Measurements from ENCODE around the gene SRC.

Gene SRC

GRCh38 chr20:37301120-37301519 lies 44.8 kb upstream of the SRC start:
- H3K27me3 ChIP-seq (replicated peaks): no peaks in the 10 kb centered on the region
- no peak overlapping the region for H3K27ac ChIP-seq
- TF ChIP-seq, protein P1, sequence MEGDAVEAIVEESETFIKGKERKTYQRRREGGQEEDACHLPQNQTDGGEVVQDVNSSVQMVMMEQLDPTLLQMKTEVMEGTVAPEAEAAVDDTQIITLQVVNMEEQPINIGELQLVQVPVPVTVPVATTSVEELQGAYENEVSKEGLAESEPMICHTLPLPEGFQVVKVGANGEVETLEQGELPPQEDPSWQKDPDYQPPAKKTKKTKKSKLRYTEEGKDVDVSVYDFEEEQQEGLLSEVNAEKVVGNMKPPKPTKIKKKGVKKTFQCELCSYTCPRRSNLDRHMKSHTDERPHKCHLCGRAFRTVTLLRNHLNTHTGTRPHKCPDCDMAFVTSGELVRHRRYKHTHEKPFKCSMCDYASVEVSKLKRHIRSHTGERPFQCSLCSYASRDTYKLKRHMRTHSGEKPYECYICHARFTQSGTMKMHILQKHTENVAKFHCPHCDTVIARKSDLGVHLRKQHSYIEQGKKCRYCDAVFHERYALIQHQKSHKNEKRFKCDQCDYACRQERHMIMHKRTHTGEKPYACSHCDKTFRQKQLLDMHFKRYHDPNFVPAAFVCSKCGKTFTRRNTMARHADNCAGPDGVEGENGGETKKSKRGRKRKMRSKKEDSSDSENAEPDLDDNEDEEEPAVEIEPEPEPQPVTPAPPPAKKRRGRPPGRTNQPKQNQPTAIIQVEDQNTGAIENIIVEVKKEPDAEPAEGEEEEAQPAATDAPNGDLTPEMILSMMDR (IDR thresholded peaks at IDR 0.05; ENCODE audit: low read depth, low read length, missing control alignments): no peak
- DNase-seq: no peak
- peaks cover 17% of the 10 kb centered on the region for H3K36me3 ChIP-seq (replicated peaks)
- no peak overlapping the region for H3K4me3 ChIP-seq (ENCODE audit: low read depth, low read length)
- in situ Hi-C loops (cut with HindIII; ENCODE audit: low pct_ligation_motif_present, low sequenced_read_pairs): no loop called here

- Histone ChIP-seq H3K27me3 (replicated peaks) (no peaks in the 10 kb centered on the region), H3K27ac (no peak overlapping the region), H3K4me3 (ENCODE audit: low read depth, low read length) (no peak overlapping the region), H3K36me3 (replicated peaks) (peaks cover 17% of the 10 kb centered on the region)
- DNase-seq: no peak
- in situ Hi-C loops (cut with HindIII; ENCODE audit: low pct_ligation_motif_present, low sequenced_read_pairs): no loop called here
- TF ChIP-seq, protein P1 (IDR thresholded peaks at IDR 0.05; ENCODE audit: low read depth, low read length, missing control alignments): no peak
These were observed 44.4 kb upstream of the SRC start for GRCh38 chr20:37301558-37301957.

- no peaks in the 10 kb centered on the region for H3K27me3 ChIP-seq (replicated peaks)
- H3K36me3 ChIP-seq (replicated peaks): peaks cover 17% of the 10 kb centered on the region
- in situ Hi-C loops (cut with HindIII; ENCODE audit: low pct_ligation_motif_present, low sequenced_read_pairs): no loop called here
- TF ChIP-seq, protein P1 (IDR thresholded peaks at IDR 0.05; ENCODE audit: low read depth, low read length, missing control alignments): no peak
- H3K4me3 ChIP-seq (ENCODE audit: low read depth, low read length): no peak overlapping the region
- no peak for DNase-seq
- no peak overlapping the region for H3K27ac ChIP-seq
These were observed 43.0 kb upstream of the SRC start for GRCh38 chr20:37302981-37303380.

DNA sequence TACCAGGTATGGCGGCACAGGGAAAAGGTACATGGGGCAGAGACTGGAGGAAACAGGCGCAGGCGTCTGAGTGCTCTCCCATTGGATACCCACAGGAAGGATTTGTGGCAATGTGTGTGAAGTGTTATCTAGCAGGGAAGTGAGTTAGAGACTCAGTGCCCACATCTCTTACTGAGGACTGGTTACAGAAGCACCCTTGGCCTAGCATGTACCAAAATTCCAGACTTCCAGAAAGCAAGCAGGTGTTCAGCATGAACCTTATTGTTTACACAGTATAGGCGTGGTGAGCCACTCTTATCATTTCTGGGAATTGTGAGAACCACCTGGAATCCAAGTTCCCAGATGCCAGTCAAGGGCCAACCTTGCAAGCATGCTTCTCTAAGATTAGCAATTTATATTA lies 42.3 kb upstream of the SRC start:
- no peak overlapping the region for H3K4me3 ChIP-seq (ENCODE audit: low read depth, low read length)
- no peak overlapping the region for H3K27ac ChIP-seq
- peaks cover 17% of the 10 kb centered on the region for H3K36me3 ChIP-seq (replicated peaks)
- in situ Hi-C loops (cut with HindIII; ENCODE audit: low pct_ligation_motif_present, low sequenced_read_pairs): no loop called here
- no peak for DNase-seq
- H3K27me3 ChIP-seq (replicated peaks): no peaks in the 10 kb centered on the region
- TF ChIP-seq, protein P1 (IDR thresholded peaks at IDR 0.05; ENCODE audit: low read depth, low read length, missing control alignments): no peak

DNA sequence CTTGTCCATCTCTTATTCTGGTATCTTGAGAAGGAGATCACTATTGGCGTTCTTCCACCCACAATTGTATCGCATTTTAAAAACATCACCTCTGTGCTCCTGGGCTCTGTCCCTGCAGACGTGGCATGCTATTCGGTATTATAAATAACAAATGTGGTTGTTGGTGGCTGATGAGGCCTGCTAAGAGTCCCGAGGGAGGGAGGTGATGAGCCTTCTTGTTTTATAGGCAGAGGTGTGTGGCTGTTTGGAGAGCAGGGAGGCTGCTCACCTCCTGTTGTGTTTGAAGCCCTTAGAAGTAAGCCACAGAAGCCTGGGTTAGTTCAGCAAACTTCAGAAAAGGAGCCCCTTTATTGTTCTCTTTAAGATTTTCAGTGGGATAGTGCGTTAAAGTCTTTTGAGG lies 40.9 kb upstream of the SRC start:
- H3K27ac ChIP-seq: no peak overlapping the region
- H3K27me3 ChIP-seq (replicated peaks): no peaks in the 10 kb centered on the region
- no peak overlapping the region for H3K4me3 ChIP-seq (ENCODE audit: low read depth, low read length)
- no peak for DNase-seq
- peaks cover 17% of the 10 kb centered on the region for H3K36me3 ChIP-seq (replicated peaks)
- TF ChIP-seq, protein P1 (IDR thresholded peaks at IDR 0.05; ENCODE audit: low read depth, low read length, missing control alignments): no peak
- in situ Hi-C loops (cut with HindIII; ENCODE audit: low pct_ligation_motif_present, low sequenced_read_pairs): no loop called here

GRCh38 chr20:37305839-37306238 lies 40.1 kb upstream of the SRC start:
- no peak overlapping the region for H3K27ac ChIP-seq
- TF ChIP-seq, protein P1 (IDR thresholded peaks at IDR 0.05; ENCODE audit: low read depth, low read length, missing control alignments): no peak
- H3K4me3 ChIP-seq (ENCODE audit: low read depth, low read length): no peak overlapping the region
- H3K27me3 ChIP-seq (replicated peaks): no peaks in the 10 kb centered on the region
- DNase-seq: no peak
- in situ Hi-C loops (cut with HindIII; ENCODE audit: low pct_ligation_motif_present, low sequenced_read_pairs): no loop called here
- peaks cover 17% of the 10 kb centered on the region for H3K36me3 ChIP-seq (replicated peaks)

All from brain microvascular endothelial cell (primary cell).